Hindlimb muscle (tissue), 1 donor: Measurements from ENCODE around the gene SSBP3. TPM values are rescaled to one million over a fixed set of nuclear protein-coding genes. Genes with fewer than 3 reads are reported as not detected.

Source experiments
- DNase-seq: peaks from one replicate; pipeline ENCODE4 v3.0.0-alpha.2; 2013
- polyA plus RNA-seq: library from polyadenylated mRNA; unstranded; fragments of 120-200 nt; gene quantifications from one replicate; pipeline ENCODE4 v1.2.1, GENCODE V29; 2013; ENCODE audit not compliant: insufficient read length

SSBP3 gene
- polyA plus RNA-seq, 1 donor: 67.2 TPM

GRCh38 chr1:54263601-54264226 lies 142.5 kb downstream of the SSBP3 start:
- no peak for DNase-seq

GRCh38 chr1:54262244-54262643 lies 143.9 kb downstream of the SSBP3 start:
- DNase-seq: no peak

GRCh38 chr1:54260810-54261209 lies 145.4 kb downstream of the SSBP3 start:
- DNase-seq: no peak

- no peak for DNase-seq
These were observed 146.6 kb downstream of the SSBP3 start for GRCh38 chr1:54259546-54260140.

GRCh38 chr1:54257876-54258275 lies 148.3 kb downstream of the SSBP3 start:
- no peak for DNase-seq

GRCh38 chr1:54257346-54257620 lies 148.9 kb downstream of the SSBP3 start:
- no peak for DNase-seq

GRCh38 chr1:54256522-54257345 lies 149.5 kb downstream of the SSBP3 start:
- no peak for DNase-seq

- no peak for DNase-seq
These were observed 151.0 kb downstream of the SSBP3 start for GRCh38 chr1:54255026-54255702.

- DNase-seq: no peak
These were observed 152.1 kb downstream of the SSBP3 start for GRCh38 chr1:54254055-54254454.

- no peak for DNase-seq
These were observed 152.7 kb downstream of the SSBP3 start for GRCh38 chr1:54253480-54253879.

GRCh38 chr1:54252371-54252936 lies 153.7 kb downstream of the SSBP3 start:
- no peak for DNase-seq

GRCh38 chr1:54250670-54251069 lies 155.5 kb downstream of the SSBP3 start:
- DNase-seq: no peak

- DNase-seq: peak; percentile 79
These were observed 156.3 kb downstream of the SSBP3 start for GRCh38 chr1:54249819-54250435.

GRCh38 chr1:54248966-54249365 lies 157.2 kb downstream of the SSBP3 start:
- DNase-seq: no peak

- no peak for DNase-seq
These were observed 158.2 kb downstream of the SSBP3 start for GRCh38 chr1:54247863-54248515.

- no peak for DNase-seq
These were observed 160.0 kb downstream of the SSBP3 start for GRCh38 chr1:54246116-54246721.

- DNase-seq: no peak
These were observed 160.7 kb downstream of the SSBP3 start for GRCh38 chr1:54245501-54245900.

GRCh38 chr1:54244655-54245054 lies 161.5 kb downstream of the SSBP3 start:
- DNase-seq: no peak

GRCh38 chr1:54243022-54243421 lies 163.2 kb downstream of the SSBP3 start:
- DNase-seq: no peak

- no peak for DNase-seq
These were observed 164.8 kb downstream of the SSBP3 start for GRCh38 chr1:54241364-54241763.

GRCh38 chr1:54240741-54241335 lies 165.4 kb downstream of the SSBP3 start:
- no peak for DNase-seq
